Activated CD4-positive, alpha-beta T cell treated with anti-CD3 and anti-CD28 coated beads for 4 hours (primary cell): ENCODE measurements around the gene ANKRD13A.
"Not testable (repeated sequence)": the region's sequence is repeated elsewhere in the genome, so short reads cannot be mapped to it uniquely, and the experiment has no call there.

ENCODE experiments used
- DNase-seq, 2 donors: peaks; one replicate each; pipeline ENCODE4 v3.0.0-alpha.2; 2020

Gene ANKRD13A

DNA sequence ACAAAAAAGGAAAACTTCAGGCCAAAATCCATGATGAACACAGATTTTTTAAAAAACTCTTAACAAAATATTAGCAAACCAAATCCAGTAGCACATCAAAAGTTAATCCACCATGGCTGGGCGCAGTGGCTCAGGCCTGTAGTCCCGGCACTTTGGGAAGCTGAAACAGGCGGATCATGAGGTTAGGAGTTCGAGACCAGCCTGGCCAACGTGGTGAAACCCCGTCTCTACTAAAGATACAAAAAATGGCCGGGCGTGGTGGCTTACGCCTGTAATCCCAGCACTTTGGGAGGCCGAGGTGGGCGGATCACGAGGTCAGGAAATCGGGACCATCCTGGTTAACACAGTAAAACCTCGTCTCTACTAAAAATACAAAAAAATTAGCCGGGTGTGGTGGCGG, 13.0 kb upstream of the ANKRD13A start:
- DNase-seq: not testable (repeated sequence)

DNA sequence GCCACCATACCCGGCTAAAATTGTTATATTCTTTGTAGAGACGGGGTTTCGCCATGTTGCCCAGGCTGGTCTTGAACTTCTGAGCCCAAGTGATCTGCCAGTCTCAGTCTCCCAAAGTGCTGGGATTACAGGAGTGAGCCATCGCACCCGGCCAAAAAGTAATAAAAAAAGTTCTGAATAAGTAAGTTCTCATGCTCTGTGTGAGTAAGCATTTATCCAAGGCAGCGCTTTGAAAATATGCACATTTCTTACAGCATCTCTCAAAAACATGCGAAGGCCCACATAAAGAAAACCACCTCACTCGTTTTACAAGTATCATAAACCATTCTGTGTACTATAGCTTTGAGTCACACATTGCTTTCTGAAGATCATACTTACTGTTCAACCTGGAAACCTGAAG, 11.6 kb upstream of the ANKRD13A start:
- DNase-seq: no peak

DNA sequence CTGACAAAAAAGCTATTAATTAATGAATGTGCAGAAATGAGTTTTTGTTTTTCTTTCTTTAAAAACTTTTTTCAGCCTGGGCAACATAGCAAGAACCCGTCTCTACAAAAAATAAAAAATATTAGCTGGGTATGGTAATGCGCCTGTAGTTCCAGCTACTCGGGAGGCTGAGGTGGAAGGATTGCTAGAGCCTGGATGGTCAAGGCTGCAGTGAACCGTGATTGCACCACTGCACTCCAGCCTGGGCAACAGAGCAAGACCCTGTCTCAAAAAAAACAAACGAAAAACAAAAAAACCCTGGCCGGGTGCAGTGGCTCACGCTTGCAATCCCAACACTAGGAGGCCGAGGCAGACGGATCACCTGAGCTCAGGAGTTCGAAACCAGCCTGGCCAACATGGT, 11.0 kb upstream of the ANKRD13A start:
- no peak for DNase-seq

DNA sequence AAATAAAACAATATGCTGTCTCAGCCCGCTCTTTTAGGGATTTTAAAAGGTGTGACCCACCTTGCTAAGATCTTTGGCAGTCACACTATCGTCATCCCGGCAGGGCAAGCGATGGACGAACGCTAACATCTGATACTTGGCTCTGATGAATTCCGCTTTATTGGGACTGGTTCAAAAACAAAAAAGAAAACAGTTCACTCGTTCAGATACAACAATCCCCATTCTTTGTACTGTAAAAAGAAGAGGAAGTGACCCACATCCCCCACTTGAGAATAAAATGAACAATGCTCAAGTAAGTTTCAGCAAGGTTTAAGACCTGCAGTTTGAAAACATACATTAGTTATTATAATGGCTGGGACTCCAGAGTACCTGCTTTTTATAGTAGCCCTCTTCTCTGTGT, 10.3 kb upstream of the ANKRD13A start:
- DNase-seq: no peak

DNA sequence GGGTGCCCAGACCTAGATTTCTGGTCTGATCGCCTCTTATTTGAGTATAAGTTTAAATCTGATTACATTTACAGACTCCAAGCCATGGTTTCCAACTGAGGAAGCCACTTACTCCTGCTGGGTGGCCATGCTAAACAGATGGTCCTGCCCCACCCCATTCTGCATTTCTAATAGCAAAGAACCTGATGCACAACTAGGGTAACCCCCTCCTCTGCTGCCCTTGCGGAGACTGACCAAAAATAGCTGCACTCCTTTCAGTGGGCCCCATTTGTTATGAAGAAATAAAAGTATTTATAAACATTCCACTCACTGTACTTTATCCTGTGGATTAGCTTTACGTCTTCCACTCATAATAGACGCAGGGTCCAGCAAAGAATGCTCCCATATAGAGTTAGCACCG, 9.8 kb upstream of the ANKRD13A start:
- DNase-seq: no peak

DNA sequence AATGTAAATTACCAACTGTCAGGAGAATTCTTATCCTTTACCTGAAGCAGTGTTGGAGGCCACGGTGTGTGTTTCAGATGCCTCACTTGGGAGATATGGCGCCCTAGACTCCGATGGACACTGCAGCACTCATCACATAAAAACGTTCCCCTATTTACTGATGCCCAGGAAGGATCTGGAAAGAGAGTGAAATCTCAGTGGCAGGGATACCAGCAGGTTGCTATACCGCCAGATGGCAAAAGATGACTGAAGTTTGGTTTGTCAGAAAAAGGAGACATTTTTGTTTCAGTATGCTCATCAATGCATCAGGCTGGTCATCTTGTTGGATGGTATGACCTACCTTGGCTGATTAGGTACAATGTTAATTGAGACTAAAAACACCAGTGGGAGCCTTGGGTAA, 7.6 kb upstream of the ANKRD13A start:
- no peak for DNase-seq

DNA sequence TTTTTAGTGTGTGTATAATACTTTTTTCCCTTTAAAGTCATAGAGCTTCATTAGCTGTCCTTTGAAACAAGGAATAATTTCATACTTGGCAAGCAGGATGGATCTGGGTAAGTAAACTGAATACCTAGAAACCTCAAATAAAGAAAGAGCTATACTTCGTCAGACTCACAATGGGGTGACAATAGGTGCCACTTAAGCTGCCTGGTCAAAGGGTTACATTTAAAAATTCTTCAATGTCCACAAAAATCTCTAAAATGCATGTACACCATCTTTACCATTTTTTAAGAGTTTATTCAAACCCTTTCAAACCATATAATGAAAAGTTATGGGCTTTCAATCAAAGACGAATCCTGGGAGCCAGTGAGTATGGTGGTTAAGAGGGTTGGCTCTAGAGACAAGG, 6.1 kb upstream of the ANKRD13A start:
- DNase-seq: no peak

DNA sequence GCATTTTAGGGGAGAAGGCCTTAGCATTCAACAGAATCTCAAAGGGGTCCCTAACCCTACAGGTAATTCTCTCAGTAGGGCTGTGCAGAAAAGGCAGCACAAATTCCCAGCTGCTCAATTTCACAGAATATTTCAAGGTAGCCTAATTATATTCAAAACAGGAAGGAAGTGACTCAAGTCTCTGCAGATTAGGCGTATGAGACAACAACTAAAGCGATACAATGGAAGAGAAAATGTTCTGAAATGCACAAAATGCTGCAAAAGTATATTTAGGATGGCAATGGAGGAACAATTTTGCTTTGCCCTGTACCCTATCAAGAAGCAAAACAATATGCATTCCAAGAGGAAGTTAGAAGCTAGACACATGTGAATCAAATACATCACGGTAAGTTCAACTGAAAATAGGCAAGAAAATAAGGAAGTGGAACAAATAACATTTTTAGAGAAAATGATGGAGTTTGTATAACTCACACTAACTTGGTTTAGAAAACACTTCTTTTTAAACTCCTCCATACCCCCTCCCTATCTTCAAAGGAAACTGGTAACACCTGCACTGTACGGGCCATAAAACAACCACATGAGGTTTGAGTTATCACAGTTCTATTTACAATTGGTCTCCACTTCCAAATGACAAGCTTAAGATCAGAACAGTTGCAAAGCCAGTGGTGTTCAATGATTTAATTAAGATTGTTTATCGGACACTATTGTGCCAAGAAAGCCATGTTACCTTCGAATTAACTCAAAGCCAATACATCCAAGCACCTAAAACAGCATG, 4.6 kb upstream of the ANKRD13A start:
- DNase-seq: peak; percentile 16 to 25

DNA sequence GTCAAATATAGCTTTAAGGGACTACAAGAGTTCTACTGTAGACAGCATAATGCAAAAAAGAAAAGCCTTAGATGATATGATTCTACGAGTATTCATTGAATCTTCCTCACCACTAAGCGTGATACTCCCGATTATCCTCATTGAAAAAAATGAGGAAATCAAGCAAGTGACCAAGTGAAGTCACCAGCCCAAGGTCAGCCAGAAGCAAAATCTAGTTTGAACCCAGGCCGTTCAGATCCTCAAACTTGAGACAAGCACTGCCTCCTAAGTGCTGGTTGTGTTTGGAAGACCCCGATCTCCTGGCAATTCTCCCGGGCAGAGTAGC, 3.9 kb upstream of the ANKRD13A start:
- DNase-seq: no peak

DNA sequence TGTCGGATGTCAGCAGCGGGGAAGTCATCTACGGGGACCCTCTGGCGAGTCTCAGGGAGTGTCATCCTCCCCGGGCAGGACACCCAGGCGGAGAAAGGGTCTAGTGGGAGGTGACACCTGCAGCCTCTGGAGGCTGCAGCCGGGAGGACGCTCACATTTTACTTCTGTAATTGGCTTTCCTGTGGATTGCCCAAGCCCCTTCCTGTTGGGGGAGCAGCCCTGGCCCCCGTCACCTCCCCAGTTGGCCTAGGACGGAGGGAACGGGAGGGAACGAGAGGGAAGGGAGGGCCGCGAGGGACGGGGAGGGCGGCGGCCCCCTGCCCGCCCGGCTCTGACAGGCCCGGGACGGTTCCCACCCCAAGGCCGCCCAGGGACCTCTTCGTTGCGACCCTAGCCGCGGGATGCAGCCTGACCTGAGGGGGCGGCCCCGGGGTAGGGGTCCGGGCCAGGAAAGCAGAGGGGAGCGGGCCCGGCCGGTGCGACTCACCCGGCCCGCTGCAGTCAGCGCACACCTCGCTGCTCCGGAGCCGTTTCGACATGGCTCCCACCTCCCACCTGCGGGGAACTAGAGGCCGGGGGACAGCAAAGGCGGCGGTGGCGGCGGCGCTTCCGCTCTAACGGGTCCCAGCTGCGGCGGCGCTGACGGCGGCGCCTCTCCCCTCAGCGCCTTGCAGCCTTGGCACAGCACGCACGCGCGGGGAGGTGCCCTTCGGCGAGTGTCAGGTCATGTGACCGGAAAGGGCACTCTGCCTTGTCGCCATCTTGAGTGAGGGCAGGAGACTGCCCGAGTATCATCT, 3.3 kb upstream of the ANKRD13A start, which contains the start of gene GIT2:
TSS of gene GIT2 (minus strand) at position 683 of the 797 bp plus-strand sequence. CDS start at position 539, 144 bp downstream.
- peak; percentile 90 to 95 for DNase-seq

DNA sequence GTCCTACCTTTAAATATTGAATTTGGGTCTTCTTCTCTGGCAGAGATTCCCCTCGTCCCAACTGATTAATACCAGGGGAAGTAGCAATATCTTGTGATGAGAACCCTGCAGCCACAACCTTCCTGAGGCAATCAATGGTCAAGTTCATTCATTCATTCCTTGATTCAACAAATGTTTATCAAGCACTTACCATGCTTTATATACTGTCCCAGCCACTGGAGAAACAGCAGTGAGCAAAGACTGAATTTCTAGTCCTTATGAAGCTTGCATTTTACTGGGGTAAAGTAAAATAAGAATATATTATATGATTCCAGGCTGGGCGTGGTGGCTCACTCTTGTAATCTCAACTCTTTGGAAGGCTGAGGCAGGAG, 2.8 kb upstream of the ANKRD13A start:
- no peak for DNase-seq

DNA sequence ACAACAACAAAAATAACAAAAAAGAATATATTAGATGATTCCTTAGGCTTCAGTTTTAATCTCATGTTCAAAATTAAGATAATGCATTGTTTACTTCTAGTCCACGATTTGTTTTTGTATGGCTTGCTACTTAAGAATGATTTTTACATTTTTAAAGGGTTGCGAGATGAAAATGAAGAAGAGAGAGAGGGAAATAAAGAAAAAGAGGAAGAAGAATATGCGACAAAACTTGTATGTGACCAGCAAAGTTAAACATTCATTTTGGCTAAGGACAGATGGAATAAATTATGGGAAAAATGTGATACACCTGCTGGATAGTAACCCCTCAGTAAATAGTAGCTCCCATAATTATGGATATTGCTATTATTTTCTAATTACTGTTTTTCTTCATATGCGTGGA, 1.8 kb upstream of the ANKRD13A start:
- no peak for DNase-seq

DNA sequence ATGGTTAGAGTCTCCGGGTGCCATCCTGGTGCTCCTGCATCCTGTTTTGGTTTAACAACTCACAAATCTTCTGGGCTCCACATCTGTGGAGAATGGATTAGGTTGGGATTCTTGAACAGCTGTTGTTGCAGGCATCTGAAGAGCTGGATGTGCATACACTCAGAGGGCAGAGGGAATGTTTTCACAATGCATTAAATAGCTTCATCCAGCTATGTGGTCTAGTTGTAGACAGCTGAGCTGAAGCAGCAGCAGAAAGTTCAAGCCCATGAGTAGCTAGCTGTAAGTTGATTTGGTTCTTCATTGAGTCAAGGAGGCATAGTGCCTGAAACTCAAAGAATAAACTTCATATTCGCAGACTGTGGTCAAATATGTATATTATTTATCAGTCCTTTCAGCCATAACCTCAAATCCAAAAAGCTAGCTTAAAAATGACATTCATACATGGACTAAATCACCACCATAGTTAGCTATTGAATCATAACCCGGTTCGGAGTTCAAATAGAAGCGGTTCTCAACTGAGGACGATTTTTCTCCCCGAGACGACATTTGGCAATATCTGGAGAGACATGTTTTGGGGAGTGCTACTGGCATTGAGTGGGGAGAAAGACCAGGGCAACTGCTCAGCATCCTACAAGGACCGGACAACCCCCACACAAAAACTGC, 858 bp upstream of the ANKRD13A start:
- DNase-seq: no peak

DNA sequence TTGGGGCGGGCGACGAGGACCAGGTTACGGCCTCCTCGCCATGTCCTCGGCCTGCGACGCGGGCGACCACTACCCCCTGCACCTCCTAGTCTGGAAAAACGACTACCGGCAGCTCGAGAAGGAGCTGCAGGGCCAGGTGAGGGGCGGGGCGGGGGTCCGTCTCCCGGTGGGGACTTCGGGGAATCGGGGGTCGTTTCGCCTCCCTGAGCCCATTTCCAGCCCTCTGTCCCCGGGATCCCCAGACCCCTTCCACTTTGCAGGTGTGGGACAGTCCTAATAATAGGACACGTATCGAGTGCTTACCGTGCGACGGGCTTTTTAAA, 380 bp downstream of the ANKRD13A start:
- DNase-seq: peak in 1 of 2 donors; percentile 16

DNA sequence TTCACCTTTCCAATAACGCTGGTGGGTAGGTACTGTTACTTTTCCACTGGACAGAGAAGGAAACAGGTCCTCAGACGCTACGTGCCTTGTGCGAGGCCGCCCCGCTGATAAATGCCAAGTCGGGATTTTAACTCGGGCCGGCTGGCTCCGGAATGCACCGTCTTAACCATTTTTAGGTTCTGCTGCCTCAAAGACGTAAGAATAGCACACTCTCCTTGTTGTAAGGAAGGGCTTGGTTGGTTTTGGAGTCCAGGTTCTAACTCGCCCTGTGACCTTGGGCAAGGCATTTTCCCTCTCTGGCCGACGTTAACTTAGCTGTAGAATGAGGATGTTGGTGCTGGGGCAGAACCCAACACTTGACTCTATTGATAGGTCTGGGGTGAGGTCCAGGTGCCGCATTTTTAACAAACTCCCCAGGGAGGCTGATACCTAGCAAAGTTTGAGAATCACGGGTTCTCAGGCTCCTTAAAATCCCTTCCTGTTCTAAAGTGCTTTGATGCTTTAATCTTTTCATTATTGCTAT, 814 bp downstream of the ANKRD13A start:
- no peak for DNase-seq

DNA sequence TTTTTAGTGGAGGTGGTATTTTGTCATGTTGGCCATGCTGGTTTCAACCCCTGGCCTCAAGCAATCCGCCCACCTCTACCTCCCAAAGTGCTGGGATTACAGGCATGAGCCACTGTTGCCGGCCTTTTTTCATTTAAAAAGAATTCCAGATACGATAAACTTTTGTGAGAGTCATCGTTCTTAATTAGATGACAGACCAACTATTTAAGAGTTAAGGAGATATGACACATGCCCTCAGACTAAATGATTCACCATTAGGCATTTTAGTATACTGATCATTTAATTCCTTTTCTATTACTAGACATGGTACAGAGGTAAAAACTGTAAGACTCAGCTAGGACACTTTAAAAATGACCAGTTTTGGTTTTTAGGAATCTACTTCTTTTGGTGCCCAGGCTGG, 2.4 kb downstream of the ANKRD13A start:
- DNase-seq: no peak

DNA sequence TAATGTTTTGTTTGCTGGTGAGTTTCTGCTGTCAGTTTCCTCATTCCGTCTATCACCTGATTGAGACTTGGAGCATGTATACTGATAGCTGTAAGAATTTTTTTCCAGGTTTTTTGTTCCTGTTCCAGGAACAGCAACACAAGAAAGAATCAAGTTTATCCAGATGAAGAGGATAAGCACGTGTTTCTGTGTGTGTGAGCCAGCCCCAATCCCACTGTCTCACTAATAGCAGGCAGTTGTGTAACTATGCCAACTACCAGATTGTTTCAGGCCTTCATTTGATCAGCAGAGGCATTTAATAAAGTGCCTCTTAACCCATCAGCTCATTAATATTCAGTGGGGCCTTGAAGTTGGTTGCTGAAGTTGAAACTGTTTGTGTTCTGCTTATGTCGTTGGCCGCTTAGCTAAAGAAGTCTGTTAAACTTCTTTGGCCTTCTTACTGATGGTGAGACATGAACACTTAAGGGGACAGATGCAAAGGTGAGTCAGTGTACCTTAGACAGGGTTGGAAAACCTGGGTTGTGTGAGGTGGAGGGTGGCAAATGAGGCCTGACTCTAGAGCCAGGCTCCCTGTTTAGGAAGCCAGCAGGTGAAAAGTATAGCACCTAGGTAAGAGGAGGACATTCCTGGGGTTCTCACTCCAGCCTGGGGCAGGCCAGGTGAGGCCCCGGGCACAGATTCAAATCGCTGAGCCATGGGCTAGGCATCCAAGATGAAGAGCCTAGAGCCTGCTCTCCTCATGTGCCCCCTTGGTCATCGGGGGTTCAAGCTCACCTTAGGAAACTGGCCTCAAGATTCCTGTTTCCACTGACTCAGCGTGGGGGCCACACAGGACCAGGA, 3.7 kb downstream of the ANKRD13A start:
- DNase-seq: no peak

DNA sequence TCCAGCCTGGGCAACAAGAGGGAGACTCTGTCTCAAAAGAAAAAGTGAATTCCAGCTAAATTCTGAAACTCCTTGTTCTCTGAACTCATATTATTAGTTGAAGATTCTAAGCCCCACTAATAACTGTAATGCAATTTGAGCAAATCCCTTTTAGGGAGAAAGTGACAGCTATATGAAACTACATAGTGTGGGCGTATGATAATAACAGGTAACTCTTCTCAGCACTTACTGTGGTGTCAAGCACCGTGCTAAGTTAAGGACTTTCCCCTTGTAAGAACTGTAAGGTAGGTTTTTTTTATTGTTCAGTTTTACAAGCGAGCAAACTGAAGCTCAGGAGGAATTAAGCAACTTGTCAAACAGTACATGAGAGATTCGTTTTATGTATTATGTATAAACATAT, 5.4 kb downstream of the ANKRD13A start:
- DNase-seq: no peak

DNA sequence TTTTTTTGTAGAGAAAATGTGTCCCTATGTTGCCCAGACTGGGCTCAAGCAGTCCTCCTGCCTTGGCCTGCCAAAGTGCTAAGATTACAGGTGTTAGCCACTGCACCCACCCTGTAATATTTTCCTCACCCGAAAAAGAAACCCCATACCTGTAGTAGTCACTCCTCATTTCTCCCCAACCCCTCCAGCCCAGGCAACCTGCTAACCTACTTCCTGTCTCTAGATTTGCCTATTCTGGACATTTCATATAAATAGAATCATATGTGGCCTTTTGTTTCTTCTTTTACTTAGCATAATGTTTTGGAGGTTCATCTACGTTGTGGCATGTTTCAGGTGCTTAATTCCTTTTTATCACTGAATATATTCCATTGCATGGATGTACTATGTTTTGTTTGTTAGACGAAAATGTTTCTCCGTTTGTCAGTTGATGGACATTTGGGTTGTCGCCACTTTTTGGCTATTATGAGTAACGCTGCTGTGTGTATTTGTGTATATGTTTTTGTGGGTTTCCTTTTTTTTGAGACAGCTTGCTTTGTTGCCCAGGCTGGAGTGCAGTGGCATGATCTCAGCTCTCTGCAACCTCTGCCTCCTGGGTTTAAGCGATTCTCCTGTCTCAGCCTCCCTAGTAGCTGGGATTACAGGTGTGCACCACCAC, 6.2 kb downstream of the ANKRD13A start:
- peak; percentile 8 to 23 for DNase-seq

DNA sequence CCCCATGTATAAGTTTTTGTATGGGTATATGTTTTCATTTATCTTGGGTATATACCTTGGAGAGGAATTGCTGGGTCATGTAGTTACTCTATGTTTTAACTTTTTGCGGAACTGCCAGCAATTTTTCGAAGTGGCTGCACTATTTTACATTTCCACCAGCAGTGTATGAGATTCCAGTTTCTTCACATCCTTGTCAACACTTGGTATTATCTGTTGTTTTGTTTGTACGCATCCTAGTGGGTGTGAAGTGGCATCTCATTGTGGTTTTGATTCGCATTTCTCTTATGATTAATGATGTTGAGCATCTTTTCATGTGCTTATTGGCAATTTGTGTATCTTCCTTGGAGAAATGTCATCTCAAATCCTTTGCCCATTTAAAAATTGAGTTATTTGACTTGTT, 6.9 kb downstream of the ANKRD13A start:
- no peak for DNase-seq

DNA sequence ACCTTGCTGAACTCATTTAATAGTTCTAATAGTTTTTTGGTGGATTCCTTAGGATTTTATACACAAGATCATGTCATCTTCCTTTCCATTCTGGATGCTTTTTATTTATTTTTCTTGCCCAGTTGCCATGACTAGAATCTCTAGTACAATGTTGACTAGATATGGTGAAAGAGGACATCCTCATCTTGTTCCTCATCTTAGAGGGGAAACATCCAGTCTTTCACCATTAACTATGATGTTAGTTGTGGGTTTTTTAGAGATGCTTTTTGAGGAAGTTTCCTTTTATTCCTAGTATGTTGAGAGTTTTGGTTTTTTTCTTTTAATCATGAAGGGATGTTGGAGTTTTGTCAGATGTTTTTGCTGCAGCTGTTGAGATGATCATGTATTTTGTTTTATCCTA, 8.7 kb downstream of the ANKRD13A start:
- DNase-seq: no peak

DNA sequence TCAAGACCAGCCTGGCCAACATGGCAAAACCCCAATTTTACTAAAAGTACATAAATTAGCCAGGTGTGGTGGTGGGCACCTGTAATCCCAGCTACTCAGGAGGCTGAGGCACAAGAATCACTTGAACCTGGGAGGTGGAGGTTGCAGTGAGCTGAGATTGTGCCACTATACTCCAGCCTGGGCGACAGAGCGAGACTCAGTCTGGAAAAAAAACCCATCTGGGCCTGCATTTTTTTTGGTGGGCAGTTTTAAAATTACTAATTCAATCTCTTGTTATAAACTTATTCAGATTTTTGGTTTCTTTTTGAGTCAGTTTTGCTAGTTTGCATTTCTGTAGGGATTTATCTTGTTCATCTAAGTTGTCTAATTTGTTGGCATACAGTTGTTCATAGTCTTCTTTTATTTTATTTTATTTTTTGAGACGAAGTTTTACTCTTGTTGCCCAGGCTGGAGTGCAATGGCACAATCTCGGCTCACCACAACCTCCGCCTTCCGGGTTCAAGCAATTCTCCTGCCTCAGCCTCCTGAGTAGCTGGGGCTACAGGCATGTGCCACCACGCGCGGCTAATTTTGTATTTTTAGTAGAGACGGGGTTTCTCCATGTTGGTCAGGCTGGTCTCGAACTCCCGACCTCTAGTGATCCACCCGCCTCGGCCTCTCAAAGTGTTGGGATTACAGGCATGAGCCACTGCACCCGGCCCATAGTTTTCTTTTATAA, 9.6 kb downstream of the ANKRD13A start:
- not testable (repeated sequence) for DNase-seq
